ENCODE measurements around the gene NXPH4. TPM values are rescaled to one million over a fixed set of nuclear protein-coding genes. Genes with fewer than 3 reads are reported as not detected.

NXPH4 gene
- total RNA-seq, 2 donors from 2014 or later, result 0.81 TPM; not detected in 1

- ATAC-seq (ENCODE audit: insufficient number of reproducible peaks, low FRiP score, low read depth) (no peak), DNase-seq (ENCODE audit: low spot score) (no peak)
- Histone ChIP-seq H3K9me3 (no peaks in the 10 kb centered on the region), H3K36me3 (peaks cover 4% of the 10 kb centered on the region), H3K27ac (no peak within 1 kb of the TSS), H3K27me3 (replicated peaks; ENCODE audit: insufficient read depth) (no peaks in the 10 kb centered on the region), H3K4me3 (no peak within 1 kb of the TSS), H3K4me1 (ENCODE audit: control insufficient read depth in 1 of 2, low read depth in 2 of 2) (no peaks in the 10 kb centered on the region)
- TF ChIP-seq, protein P1, sequence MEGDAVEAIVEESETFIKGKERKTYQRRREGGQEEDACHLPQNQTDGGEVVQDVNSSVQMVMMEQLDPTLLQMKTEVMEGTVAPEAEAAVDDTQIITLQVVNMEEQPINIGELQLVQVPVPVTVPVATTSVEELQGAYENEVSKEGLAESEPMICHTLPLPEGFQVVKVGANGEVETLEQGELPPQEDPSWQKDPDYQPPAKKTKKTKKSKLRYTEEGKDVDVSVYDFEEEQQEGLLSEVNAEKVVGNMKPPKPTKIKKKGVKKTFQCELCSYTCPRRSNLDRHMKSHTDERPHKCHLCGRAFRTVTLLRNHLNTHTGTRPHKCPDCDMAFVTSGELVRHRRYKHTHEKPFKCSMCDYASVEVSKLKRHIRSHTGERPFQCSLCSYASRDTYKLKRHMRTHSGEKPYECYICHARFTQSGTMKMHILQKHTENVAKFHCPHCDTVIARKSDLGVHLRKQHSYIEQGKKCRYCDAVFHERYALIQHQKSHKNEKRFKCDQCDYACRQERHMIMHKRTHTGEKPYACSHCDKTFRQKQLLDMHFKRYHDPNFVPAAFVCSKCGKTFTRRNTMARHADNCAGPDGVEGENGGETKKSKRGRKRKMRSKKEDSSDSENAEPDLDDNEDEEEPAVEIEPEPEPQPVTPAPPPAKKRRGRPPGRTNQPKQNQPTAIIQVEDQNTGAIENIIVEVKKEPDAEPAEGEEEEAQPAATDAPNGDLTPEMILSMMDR (IDR thresholded peaks at IDR 0.05), result no peak
Measured at GRCh38 chr12:57250956-57251355, 34.4 kb downstream of the NXPH4 start, which contains the start of gene STAC3. STAC3 (minus strand) TSS chr12:57251187; CDS start chr12:57249636, 1,551 bp downstream.

DNA sequence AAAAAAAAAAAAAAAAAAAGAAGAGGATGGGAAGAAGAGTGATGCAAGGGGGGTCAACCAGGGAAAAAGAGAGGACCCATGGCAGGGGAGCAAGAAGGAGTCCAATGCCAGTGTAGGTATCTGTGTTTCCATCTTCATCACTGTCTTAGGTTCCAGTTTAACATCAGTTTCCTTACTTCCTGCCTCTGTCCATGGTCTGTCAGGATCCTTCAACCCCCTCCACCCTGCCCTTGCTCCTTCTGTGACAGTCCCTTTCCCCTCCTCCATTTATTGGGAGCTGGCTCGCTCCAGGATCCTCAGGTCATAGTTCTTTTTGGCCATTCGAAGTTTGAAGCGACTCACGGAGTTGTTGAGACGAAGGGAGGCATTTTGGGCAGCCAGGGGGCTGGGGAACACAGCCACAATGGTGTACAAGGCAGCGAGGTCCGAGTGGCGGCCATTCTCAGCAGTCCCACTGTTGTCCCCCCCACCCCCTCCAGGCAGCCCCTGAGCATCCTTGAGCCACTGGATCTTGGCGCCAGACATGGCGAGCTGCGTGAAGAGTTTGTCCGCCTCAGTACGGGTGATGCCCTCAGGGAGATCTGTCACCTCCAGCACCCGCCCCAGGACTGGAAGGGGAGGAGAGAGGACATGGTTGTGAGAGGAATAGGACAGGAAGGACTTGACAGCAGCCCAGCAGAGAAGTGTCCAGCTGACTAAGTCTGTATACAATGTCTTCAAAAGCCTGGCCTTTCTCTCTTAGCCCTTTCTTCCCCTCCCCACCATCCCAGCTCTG is 38.1 kb downstream of the NXPH4 start:
- peaks cover 28% of the 10 kb centered on the region for H3K36me3 ChIP-seq
- peaks cover 0 to 4% of the 10 kb centered on the region in 2 donors for H3K4me1 ChIP-seq (ENCODE audit: control insufficient read depth in 1 of 2, low read depth in 2 of 2)
- no peak overlapping the region for H3K27ac ChIP-seq
- no peaks in the 10 kb centered on the region for H3K27me3 ChIP-seq (replicated peaks; ENCODE audit: insufficient read depth)
- H3K9me3 ChIP-seq, result no peaks in the 10 kb centered on the region
- TF ChIP-seq, protein P1 (IDR thresholded peaks at IDR 0.05), result no peak
- DNase-seq (ENCODE audit: low spot score) (no peak), ATAC-seq (ENCODE audit: insufficient number of reproducible peaks, low FRiP score, low read depth) (no peak)
- H3K4me3 ChIP-seq, result no peak overlapping the region

DNA sequence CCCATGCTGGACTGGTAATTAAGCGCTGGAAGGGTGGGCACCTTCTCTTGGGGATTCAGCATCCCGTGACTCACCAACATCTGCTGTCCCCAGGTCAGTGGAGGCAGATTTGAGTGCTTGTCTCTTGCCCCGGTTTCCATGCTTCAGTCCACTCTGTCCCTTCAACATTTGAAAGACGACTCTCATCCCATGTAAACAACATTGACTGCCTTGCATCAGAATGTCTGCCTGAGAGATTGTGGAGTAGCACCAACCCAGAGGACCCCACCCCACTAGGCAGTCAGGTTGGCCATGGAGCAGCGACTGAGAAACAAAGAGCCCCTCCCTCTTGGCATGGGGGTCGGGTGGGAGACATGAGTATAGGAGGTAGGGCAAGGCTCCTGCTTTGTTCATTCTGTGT is 39.3 kb downstream of the NXPH4 start:
- H3K36me3 ChIP-seq, result peaks cover 35% of the 10 kb centered on the region
- H3K27me3 ChIP-seq (replicated peaks; ENCODE audit: insufficient read depth), result no peaks in the 10 kb centered on the region
- DNase-seq (ENCODE audit: low spot score), result no peak
- no peak overlapping the region for H3K4me3 ChIP-seq
- H3K9me3 ChIP-seq, result no peaks in the 10 kb centered on the region
- ATAC-seq (ENCODE audit: insufficient number of reproducible peaks, low FRiP score, low read depth), result no peak
- no peak overlapping the region for H3K27ac ChIP-seq
- peaks cover 0 to 6% of the 10 kb centered on the region in 2 donors for H3K4me1 ChIP-seq (ENCODE audit: control insufficient read depth in 1 of 2, low read depth in 2 of 2)
- TF ChIP-seq, protein P1 (IDR thresholded peaks at IDR 0.05), result no peak

- DNase-seq (ENCODE audit: low spot score) (no peak), ATAC-seq (ENCODE audit: insufficient number of reproducible peaks, low FRiP score, low read depth) (no peak)
- Histone ChIP-seq H3K27ac (no peak overlapping the region), H3K9me3 (no peaks in the 10 kb centered on the region), H3K4me3 (no peak overlapping the region), H3K36me3 (peaks cover 45% of the 10 kb centered on the region), H3K4me1 (ENCODE audit: control insufficient read depth in 1 of 2, low read depth in 2 of 2) (peaks cover 0 to 12% of the 10 kb centered on the region in 2 donors), H3K27me3 (replicated peaks; ENCODE audit: insufficient read depth) (no peaks in the 10 kb centered on the region)
- TF ChIP-seq, protein P1 (IDR thresholded peaks at IDR 0.05), result no peak
Measured at GRCh38 chr12:57258977-57259970, 42.7 kb downstream of the NXPH4 start.

DNA sequence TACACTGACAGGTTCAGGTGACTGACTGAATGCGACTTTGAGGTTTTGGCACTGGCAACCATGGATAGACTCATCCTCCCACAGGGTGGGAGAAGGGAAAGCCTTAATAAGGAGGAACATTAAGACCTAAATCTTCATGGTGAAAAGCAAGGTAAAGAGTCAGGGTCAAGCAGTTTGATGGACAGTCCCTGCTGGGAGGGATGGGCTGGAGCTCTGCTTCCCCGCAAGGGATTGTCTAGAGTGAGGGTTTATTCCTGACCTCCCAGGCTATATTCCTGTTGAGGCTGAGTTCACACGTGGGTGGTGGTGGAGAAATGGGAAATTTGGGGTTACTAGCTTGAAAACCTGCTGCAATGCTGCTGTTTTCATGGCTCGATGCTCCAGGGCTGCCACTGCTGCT is 43.8 kb downstream of the NXPH4 start:
- ATAC-seq (ENCODE audit: insufficient number of reproducible peaks, low FRiP score, low read depth) (no peak), DNase-seq (ENCODE audit: low spot score) (no peak)
- no peaks in the 10 kb centered on the region for H3K27me3 ChIP-seq (replicated peaks; ENCODE audit: insufficient read depth)
- no peak overlapping the region for H3K4me3 ChIP-seq
- no peak overlapping the region for H3K27ac ChIP-seq
- H3K9me3 ChIP-seq, result no peaks in the 10 kb centered on the region
- H3K36me3 ChIP-seq, result peaks cover 44% of the 10 kb centered on the region
- peaks cover 0 to 12% of the 10 kb centered on the region in 2 donors for H3K4me1 ChIP-seq (ENCODE audit: control insufficient read depth in 1 of 2, low read depth in 2 of 2)
- TF ChIP-seq, protein P1 (IDR thresholded peaks at IDR 0.05), result no peak
